Measurements from ENCODE around the gene GAPDHS. TPM values are rescaled to one million over a fixed set of nuclear protein-coding genes. Genes with fewer than 3 reads are reported as not detected.

GAPDHS gene
- total RNA-seq, 3 donors from 2014 or later (not counting 1 experiment from before 2014, with no cell fraction given) = not detected

- no peak for TF ChIP-seq CTCF (IDR thresholded peaks at IDR 0.05)
- peaks cover 4 to 22% of the 10 kb centered on the region in 2 donors for H3K4me1 Mint-ChIP-seq
- DNase-seq (no peak), ATAC-seq (no peak)
- peaks cover 14 to 43% of the 10 kb centered on the region in 2 donors for H3K27me3 Mint-ChIP-seq (ENCODE audit: low read depth in 2 of 2)
- intact Hi-C loops (cut with micrococcal nuclease) = no loop called here
- no peak overlapping the region for H3K27ac ChIP-seq (ENCODE audit: low read length)
- H3K27me3 ChIP-seq (ENCODE audit: control insufficient read depth, insufficient read depth, low read length) = peaks cover 17% of the 10 kb centered on the region
- 88% methylated on average over 9 of the region's 9 CpGs for WGBS (ENCODE audit: insufficient coverage)
- H3K4me1 ChIP-seq (ENCODE audit: control insufficient read depth, insufficient read depth, low read length) = peaks cover 19% of the 10 kb centered on the region
- H3K9me3 ChIP-seq (ENCODE audit: control insufficient read depth, insufficient read depth, low read length) = no peaks in the 10 kb centered on the region
- no peak overlapping the region for H3K4me3 Mint-ChIP-seq
- H3K36me3 Mint-ChIP-seq = no peaks in the 10 kb centered on the region
- H3K4me3 ChIP-seq (ENCODE audit: low read length) = no peak overlapping the region
- H3K36me3 ChIP-seq (ENCODE audit: control insufficient read depth, insufficient read depth, low read length) = no peaks in the 10 kb centered on the region
- H3K27ac Mint-ChIP-seq = peak overlapping the region in 1 of 2 donors; percentile 53
- no peaks in the 10 kb centered on the region for H3K9me3 Mint-ChIP-seq
These were observed 22.9 kb downstream of the GAPDHS start for GRCh38 chr19:35556025-35556590.

GRCh38 chr19:35556846-35557538 is 23.7 kb downstream of the GAPDHS start:
- Histone ChIP-seq H3K27ac (ENCODE audit: low read length) (no peak overlapping the region), H3K9me3 (ENCODE audit: control insufficient read depth, insufficient read depth, low read length) (no peaks in the 10 kb centered on the region), H3K27me3 (ENCODE audit: control insufficient read depth, insufficient read depth, low read length) (peaks cover 17% of the 10 kb centered on the region), H3K4me3 (ENCODE audit: low read length) (no peak overlapping the region), H3K36me3 (ENCODE audit: control insufficient read depth, insufficient read depth, low read length) (no peaks in the 10 kb centered on the region), H3K4me1 (ENCODE audit: control insufficient read depth, insufficient read depth, low read length) (peaks cover 19% of the 10 kb centered on the region)
- peaks cover 14 to 49% of the 10 kb centered on the region in 2 donors for H3K27me3 Mint-ChIP-seq (ENCODE audit: low read depth in 2 of 2)
- peak overlapping the region; percentile 67 for H3K4me3 Mint-ChIP-seq
- DNase-seq (no peak), ATAC-seq (no peak)
- TF ChIP-seq CTCF (IDR thresholded peaks at IDR 0.05) = no peak
- 90% methylated on average over 16 of the region's 16 CpGs for WGBS (ENCODE audit: insufficient coverage)
- no peaks in the 10 kb centered on the region for H3K9me3 Mint-ChIP-seq
- peaks cover 4 to 22% of the 10 kb centered on the region in 2 donors for H3K4me1 Mint-ChIP-seq
- H3K27ac Mint-ChIP-seq = no peak overlapping the region
- no peaks in the 10 kb centered on the region for H3K36me3 Mint-ChIP-seq
- intact Hi-C loops (cut with micrococcal nuclease) = no loop called here

GRCh38 chr19:35557539-35558399 is 24.5 kb downstream of the GAPDHS start:
- Mint-ChIP-seq H3K27ac (no peak overlapping the region), H3K4me1 (peaks cover 4 to 22% of the 10 kb centered on the region in 2 donors), H3K27me3 (ENCODE audit: low read depth in 2 of 2) (peaks cover 14 to 55% of the 10 kb centered on the region in 2 donors), H3K36me3 (no peaks in the 10 kb centered on the region), H3K4me3 (peak overlapping the region; percentile 75), H3K9me3 (no peaks in the 10 kb centered on the region)
- no peak for TF ChIP-seq CTCF (IDR thresholded peaks at IDR 0.05)
- Histone ChIP-seq H3K9me3 (ENCODE audit: control insufficient read depth, insufficient read depth, low read length) (no peaks in the 10 kb centered on the region), H3K27ac (ENCODE audit: low read length) (no peak overlapping the region), H3K36me3 (ENCODE audit: control insufficient read depth, insufficient read depth, low read length) (no peaks in the 10 kb centered on the region), H3K4me3 (ENCODE audit: low read length) (peak overlapping the region; percentile 7), H3K27me3 (ENCODE audit: control insufficient read depth, insufficient read depth, low read length) (peaks cover 17% of the 10 kb centered on the region), H3K4me1 (ENCODE audit: control insufficient read depth, insufficient read depth, low read length) (peaks cover 19% of the 10 kb centered on the region)
- WGBS (ENCODE audit: insufficient coverage) = 9% methylated on average over 60 of the region's 60 CpGs
- DNase-seq (peak in 1 of 2 donors; percentile 62), ATAC-seq (peak; percentile 52 to 85 (median 78))
- intact Hi-C loops (cut with micrococcal nuclease) = no loop called here
